SK-N-SH treated with all-trans-retinoic acid at 6 μM for 48 hours (cell line): ENCODE measurements around the gene SKA1.

ENCODE experiments used
- ATAC-seq: fragments of 200-7000 bp; cut with Tn5 transposase; 3 replicates; pipeline ENCODE4 v1.9.1; 2020; ENCODE audit warnings: mild to moderate bottlenecking, moderate library complexity
- CSDC2 ChIP-seq: fragments of 250-450 bp; sonication (Bioruptor Pico); IDR thresholded peaks from 2 replicates; pipeline ENCODE4 v1.5.0; 2020; ENCODE audit warnings: mild to moderate bottlenecking, moderate library complexity
- CSRNP3 ChIP-seq: fragments of 250-450 bp; sonication (Bioruptor Pico); IDR thresholded peaks from 2 replicates; pipeline ENCODE4 v1.5.1; 2021; ENCODE audit warnings: mild to moderate bottlenecking, moderate library complexity
- ESRRG ChIP-seq: fragments of 250-450 bp; sonication (Bioruptor Pico); IDR thresholded peaks from 2 replicates; pipeline ENCODE4 v1.6.1; 2021; ENCODE audit warnings: mild to moderate bottlenecking
- GLIS3 ChIP-seq: fragments of 250-450 bp; sonication (Bioruptor Pico); IDR thresholded peaks from 2 replicates; pipeline ENCODE4 v1.5.0; 2020; ENCODE audit warnings: mild to moderate bottlenecking, moderate library complexity
- ISL1 ChIP-seq: fragments of 250-450 bp; sonication (Bioruptor Pico); IDR thresholded peaks from 2 replicates; pipeline ENCODE4 v2.1.2; 2022; ENCODE audit warnings: mild to moderate bottlenecking, moderate library complexity
- OSR1 ChIP-seq: fragments of 250-450 bp; sonication (Bioruptor Pico); IDR thresholded peaks from 2 replicates; pipeline ENCODE4 v1.8.0; 2022; ENCODE audit warnings: moderate library complexity, mild to moderate bottlenecking, inconsistent platforms
- PPARA ChIP-seq: fragments of 250-450 bp; sonication (Bioruptor Pico); IDR thresholded peaks from 2 replicates; pipeline ENCODE4 v1.5.0; 2020; ENCODE audit warnings: mild to moderate bottlenecking, borderline replicate concordance
- SNAI2 ChIP-seq: fragments of 250-450 bp; sonication (Bioruptor Pico); IDR thresholded peaks from 2 replicates; pipeline ENCODE4 v1.5.0; 2020; ENCODE audit warnings: mild to moderate bottlenecking, moderate library complexity
- TOX ChIP-seq: fragments of 250-450 bp; sonication (Bioruptor Pico); IDR thresholded peaks from 2 replicates; pipeline ENCODE4 v1.8.0; 2021; ENCODE audit warnings: mild to moderate bottlenecking, moderate library complexity, borderline replicate concordance
- ZC3H10 ChIP-seq: fragments of 250-450 bp; sonication (Bioruptor Pico); IDR thresholded peaks from 2 replicates; pipeline ENCODE4 v1.5.1; 2021; ENCODE audit warnings: mild to moderate bottlenecking, moderate library complexity
- ZFP30 ChIP-seq: fragments of 450-650 bp; formaldehyde crosslinking; IDR thresholded peaks from 2 replicates; pipeline ENCODE4 v1.5.0; 2022; ENCODE audit warnings: mild to moderate bottlenecking, moderate library complexity
- ZNF70 ChIP-seq: fragments of 450-650 bp; formaldehyde crosslinking; IDR thresholded peaks from 2 replicates; pipeline ENCODE4 v1.5.0; 2020; ENCODE audit warnings: mild to moderate bottlenecking, moderate library complexity
- ZNF8 ChIP-seq: fragments of 450-650 bp; formaldehyde crosslinking; IDR thresholded peaks from 2 replicates; pipeline ENCODE4 v1.5.0; 2020; ENCODE audit warnings: mild to moderate bottlenecking, moderate library complexity
- TF ChIP-seq, protein P1 (sequence below): fragments of 250-450 bp; sonication (Bioruptor Pico); IDR thresholded peaks from 2 replicates; pipeline ENCODE4 v1.8.0; 2020; ENCODE audit warnings: mild to moderate bottlenecking, moderate library complexity, borderline replicate concordance
- TF ChIP-seq, protein P2 (sequence below): fragments of 250-450 bp; sonication (Bioruptor Pico); IDR thresholded peaks from 2 replicates; pipeline ENCODE4 v1.5.0; 2020; ENCODE audit warnings: mild to moderate bottlenecking, moderate library complexity

Gene SKA1

GRCh38 chr18:50441016-50441415 is 66.2 kb downstream of the SKA1 start:
- TF ChIP-seq GLIS3 (CRISPR knock-in tag) (no peak), ZC3H10 (CRISPR knock-in tag) (no peak), OSR1 (CRISPR knock-in tag) (no peak), CSRNP3 (CRISPR knock-in tag) (no peak), ZNF8 (CRISPR knock-in tag) (no peak), ESRRG (CRISPR knock-in tag) (no peak), PPARA (CRISPR knock-in tag) (no peak), ISL1 (CRISPR knock-in tag) (no peak), ZNF70 (CRISPR knock-in tag) (no peak), CSDC2 (no peak), SNAI2 (CRISPR knock-in tag) (no peak)
- TF ChIP-seq, protein P1, sequence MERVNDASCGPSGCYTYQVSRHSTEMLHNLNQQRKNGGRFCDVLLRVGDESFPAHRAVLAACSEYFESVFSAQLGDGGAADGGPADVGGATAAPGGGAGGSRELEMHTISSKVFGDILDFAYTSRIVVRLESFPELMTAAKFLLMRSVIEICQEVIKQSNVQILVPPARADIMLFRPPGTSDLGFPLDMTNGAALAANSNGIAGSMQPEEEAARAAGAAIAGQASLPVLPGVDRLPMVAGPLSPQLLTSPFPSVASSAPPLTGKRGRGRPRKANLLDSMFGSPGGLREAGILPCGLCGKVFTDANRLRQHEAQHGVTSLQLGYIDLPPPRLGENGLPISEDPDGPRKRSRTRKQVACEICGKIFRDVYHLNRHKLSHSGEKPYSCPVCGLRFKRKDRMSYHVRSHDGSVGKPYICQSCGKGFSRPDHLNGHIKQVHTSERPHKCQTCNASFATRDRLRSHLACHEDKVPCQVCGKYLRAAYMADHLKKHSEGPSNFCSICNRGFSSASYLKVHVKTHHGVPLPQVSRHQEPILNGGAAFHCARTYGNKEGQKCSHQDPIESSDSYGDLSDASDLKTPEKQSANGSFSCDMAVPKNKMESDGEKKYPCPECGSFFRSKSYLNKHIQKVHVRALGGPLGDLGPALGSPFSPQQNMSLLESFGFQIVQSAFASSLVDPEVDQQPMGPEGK, result no peak
- TF ChIP-seq, protein P2, sequence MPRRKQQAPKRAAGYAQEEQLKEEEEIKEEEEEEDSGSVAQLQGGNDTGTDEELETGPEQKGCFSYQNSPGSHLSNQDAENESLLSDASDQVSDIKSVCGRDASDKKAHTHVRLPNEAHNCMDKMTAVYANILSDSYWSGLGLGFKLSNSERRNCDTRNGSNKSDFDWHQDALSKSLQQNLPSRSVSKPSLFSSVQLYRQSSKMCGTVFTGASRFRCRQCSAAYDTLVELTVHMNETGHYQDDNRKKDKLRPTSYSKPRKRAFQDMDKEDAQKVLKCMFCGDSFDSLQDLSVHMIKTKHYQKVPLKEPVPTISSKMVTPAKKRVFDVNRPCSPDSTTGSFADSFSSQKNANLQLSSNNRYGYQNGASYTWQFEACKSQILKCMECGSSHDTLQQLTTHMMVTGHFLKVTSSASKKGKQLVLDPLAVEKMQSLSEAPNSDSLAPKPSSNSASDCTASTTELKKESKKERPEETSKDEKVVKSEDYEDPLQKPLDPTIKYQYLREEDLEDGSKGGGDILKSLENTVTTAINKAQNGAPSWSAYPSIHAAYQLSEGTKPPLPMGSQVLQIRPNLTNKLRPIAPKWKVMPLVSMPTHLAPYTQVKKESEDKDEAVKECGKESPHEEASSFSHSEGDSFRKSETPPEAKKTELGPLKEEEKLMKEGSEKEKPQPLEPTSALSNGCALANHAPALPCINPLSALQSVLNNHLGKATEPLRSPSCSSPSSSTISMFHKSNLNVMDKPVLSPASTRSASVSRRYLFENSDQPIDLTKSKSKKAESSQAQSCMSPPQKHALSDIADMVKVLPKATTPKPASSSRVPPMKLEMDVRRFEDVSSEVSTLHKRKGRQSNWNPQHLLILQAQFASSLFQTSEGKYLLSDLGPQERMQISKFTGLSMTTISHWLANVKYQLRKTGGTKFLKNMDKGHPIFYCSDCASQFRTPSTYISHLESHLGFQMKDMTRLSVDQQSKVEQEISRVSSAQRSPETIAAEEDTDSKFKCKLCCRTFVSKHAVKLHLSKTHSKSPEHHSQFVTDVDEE (CRISPR knock-in tag), result no peak
- ATAC-seq, result no peak

- no peak for ATAC-seq
- TF ChIP-seq ISL1 (CRISPR knock-in tag), result no peak
- no peak for TF ChIP-seq SNAI2 (CRISPR knock-in tag)
- TF ChIP-seq ZFP30 (CRISPR knock-in tag), result no peak
- no peak for TF ChIP-seq TOX (CRISPR knock-in tag)
- no peak for TF ChIP-seq GLIS3 (CRISPR knock-in tag)
Observed at GRCh38 chr18:50441501-50441900, 66.7 kb downstream of the SKA1 start.
